ENCODE results near the gene UTP25. TPM values are rescaled to one million over a fixed set of nuclear protein-coding genes. Genes with fewer than 3 reads are reported as not detected.
A peak's percentile ranks its signal among the peaks of the same experiment; 100 is the strongest.

Gene UTP25
- total RNA-seq, 1 experiment from 2014 or later, result 9.5 TPM

- TF ChIP-seq CTCF (IDR thresholded peaks at IDR 0.05), result peak; percentile 46
- no peak for TF ChIP-seq POLR2AphosphoS5 (IDR thresholded peaks at IDR 0.05; ENCODE audit: low read depth, low read length)
- no peak for TF ChIP-seq REST (IDR thresholded peaks at IDR 0.05; ENCODE audit: insufficient read depth in 1 of 2, low read depth in 2 of 2, low read length in 1 of 2)
- TF ChIP-seq SIN3A (IDR thresholded peaks at IDR 0.05; ENCODE audit: borderline replicate concordance, insufficient read depth, low read depth, low read length), result no peak
- no peak for TF ChIP-seq TCF7L2 (IDR thresholded peaks at IDR 0.05; ENCODE audit: low read depth, low read length)
- intact Hi-C loops (cut with micrococcal nuclease; ENCODE audit: unreplicated experiment) (no loop called here), in situ Hi-C loops (cut with HindIII; ENCODE audit: low pct_unique_long_range_greater_than_20kb, low sequenced_read_pairs) (no loop called here)
- ATAC-seq (0 out of 2 replicates have a peak, but pooled peaks have one; percentile 38), DNase-seq (ENCODE audit: low read depth, low spot score) (no peak)
- POLR2A ChIA-PET, result no interaction called here
- H3K9me3 ChIP-seq (ENCODE audit: control insufficient read depth, insufficient read depth, low read depth, low read length), result no peaks in the 10 kb centered on the region
- no peak overlapping the region for H3K4me3 ChIP-seq (ENCODE audit: low read depth in 2 of 2, low read length in 2 of 2)
- CTCF ChIA-PET, result interaction anchor here (0.5 kb wide), 1 partner anchor 115 kb away, joined by 4 read pairs; no protein-coding TSS in a partner anchor
- H3K36me3 ChIP-seq (ENCODE audit: control insufficient read depth, insufficient read depth, low read length), result no peaks in the 10 kb centered on the region
- H3K27me3 ChIP-seq (ENCODE audit: control insufficient read depth, insufficient read depth, low read length), result no peaks in the 10 kb centered on the region
- BruUV-seq (replicated peaks), result no TSS peak
- no peak overlapping the region for H3K27ac ChIP-seq (ENCODE audit: low read length)
- H3K4me1 ChIP-seq (ENCODE audit: control insufficient read depth, insufficient read depth, low read length), result no peaks in the 10 kb centered on the region
Measured at GRCh38 chr1:209899948-209900347, 72.2 kb downstream of the UTP25 start.

- no TSS peak for BruUV-seq (replicated peaks)
- ATAC-seq (peak; percentile 38; the same call in 1 of the 2 replicates), DNase-seq (ENCODE audit: low read depth, low spot score) (no peak)
- ChIA-PET POLR2A (no interaction called here), CTCF (no interaction called here)
- H3K9me3 ChIP-seq (ENCODE audit: control insufficient read depth, insufficient read depth, low read depth, low read length), result no peaks in the 10 kb centered on the region
- no peak overlapping the region for H3K27ac ChIP-seq (ENCODE audit: low read length)
- no peaks in the 10 kb centered on the region for H3K27me3 ChIP-seq (ENCODE audit: control insufficient read depth, insufficient read depth, low read length)
- no peaks in the 10 kb centered on the region for H3K36me3 ChIP-seq (ENCODE audit: control insufficient read depth, insufficient read depth, low read length)
- intact Hi-C loops (cut with micrococcal nuclease; ENCODE audit: unreplicated experiment), result no loop called here
- in situ Hi-C loops (cut with HindIII; ENCODE audit: low pct_unique_long_range_greater_than_20kb, low sequenced_read_pairs), result no loop called here
- H3K4me3 ChIP-seq (ENCODE audit: low read depth in 2 of 2, low read length in 2 of 2), result no peak overlapping the region
- TF ChIP-seq TCF7L2 (IDR thresholded peaks at IDR 0.05; ENCODE audit: low read depth, low read length), result no peak
- no peak for TF ChIP-seq REST (IDR thresholded peaks at IDR 0.05; ENCODE audit: insufficient read depth in 1 of 2, low read depth in 2 of 2, low read length in 1 of 2)
- TF ChIP-seq CTCF (IDR thresholded peaks at IDR 0.05), result no peak
- no peak for TF ChIP-seq POLR2AphosphoS5 (IDR thresholded peaks at IDR 0.05; ENCODE audit: low read depth, low read length)
- TF ChIP-seq SIN3A (IDR thresholded peaks at IDR 0.05; ENCODE audit: borderline replicate concordance, insufficient read depth, low read depth, low read length), result no peak
- no peaks in the 10 kb centered on the region for H3K4me1 ChIP-seq (ENCODE audit: control insufficient read depth, insufficient read depth, low read length)
Measured at GRCh38 chr1:209900734-209901133, 73.0 kb downstream of the UTP25 start.

All from Panc1 (cell line).